Left lung (tissue), 10 donors: ENCODE data around the gene FAH. TPM values are rescaled to one million over a fixed set of nuclear protein-coding genes. Genes with fewer than 3 reads are reported as not detected.
A peak's percentile ranks its signal among the peaks of the same experiment; 100 is the strongest.

ENCODE experiments used
- ATAC-seq: fragments of 200-7000 bp; cut with Tn5 transposase; one replicate; pipeline ENCODE4 v1.9.1; 2020; ENCODE audit warnings: moderate library complexity
- DNase-seq, 4 donors: peaks; one replicate each; pipeline ENCODE4 v3.0.0-alpha.2; 2013 to 2020
- H3K27ac ChIP-seq, 2 donors: fragments of 200-600 bp; sonication (generic) in 1 of 2; one replicate each; pipeline versions ENCODE4 v1.5.0 to v1.8.0; 2020 to 2021
- H3K27me3 ChIP-seq, 2 donors: fragments of 200-600 bp; sonication (generic) in 1 of 2; one replicate each; pipeline versions ENCODE4 v1.5.0 to v1.8.0; 2020 to 2021
- H3K36me3 ChIP-seq, 2 donors: fragments of 200-600 bp; sonication (generic) in 1 of 2; one replicate each; pipeline versions ENCODE4 v1.5.0 to v1.8.0; 2020 to 2021
- H3K4me1 ChIP-seq, 2 donors: fragments of 200-600 bp; one replicate each; pipeline ENCODE4 v1.8.0; 2021
- H3K4me3 ChIP-seq, 2 donors: fragments of 200-600 bp; sonication (generic) in 1 of 2; one replicate each; pipeline versions ENCODE4 v1.5.0 to v1.8.0; 2020 to 2021; ENCODE audit warnings: mild to moderate bottlenecking in 1 of 2
- H3K9me3 ChIP-seq, 2 donors: fragments of 200-600 bp; sonication (generic) in 1 of 2; one replicate each; pipeline versions ENCODE4 v1.5.0 to v1.8.0; 2020 to 2021
- intact Hi-C, 2 donors: fragments of 100-400 bp; cut with DNase I; formaldehyde crosslinking; loops; one replicate each; pipeline versions ENCODE4 v1.11.2 to v1.14.2; 2022
- polyA plus RNA-seq, 6 donors: library from polyadenylated mRNA; unstranded; fragments of 120-200 nt; gene quantifications; one replicate each; pipeline ENCODE4 v1.2.1, GENCODE V29; 2013; ENCODE audit not compliant: insufficient read length in 6 of 6
- total RNA-seq, 2 donors: library from RNA; stranded (reverse); fragmentation: NEBNext Ultra II Directional; extraction: Animal tissue kit (Norgen Biotek cat#: 25700); gene quantifications; one replicate each; pipeline ENCODE4 v1.2.1, GENCODE V29; 2021
- TF ChIP-seq, protein P1 (sequence below), 2 donors: fragments of 200-600 bp; sonication (generic) in 1 of 2; IDR thresholded peaks; one replicate each; pipeline versions ENCODE4 v1.5.0 to v1.8.0; 2021; ENCODE audit warnings: antibody characterized with exemption in 2 of 2
- donor health status: DM: no; HTN: yes; CAD: no.
- donor health status: DM: no; HTN: no; CAD: no.

FAH gene
- total and polyA plus RNA-seq, 8 donors = 50.2 to 68.7 (median 55.7) TPM

DNA sequence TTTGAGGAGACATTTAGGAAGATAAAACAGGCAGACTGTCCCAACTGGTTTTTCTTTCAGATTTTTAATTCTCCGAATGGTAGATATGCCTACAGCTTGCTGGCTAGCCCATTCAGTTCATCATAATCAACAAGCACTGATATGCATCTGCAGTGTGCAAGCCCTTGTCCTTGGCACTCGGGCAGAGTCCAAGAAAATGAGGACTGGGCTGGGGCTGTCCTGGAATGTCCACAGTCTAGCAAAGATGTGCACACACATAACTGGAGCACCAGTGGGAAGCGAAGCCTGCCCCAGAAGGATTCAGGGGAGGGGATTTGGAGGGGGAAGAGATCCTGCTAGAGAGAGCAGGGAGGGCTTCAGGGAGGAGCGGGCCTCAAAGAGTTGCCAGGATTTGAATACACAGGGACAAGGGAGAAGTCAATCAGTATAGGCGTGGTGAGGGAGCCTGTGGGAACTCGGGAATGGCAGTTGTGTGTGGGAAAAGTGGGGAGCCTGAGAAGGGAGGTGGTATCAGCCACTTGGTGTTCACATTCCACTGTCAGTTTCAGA is 8.7 kb downstream of the FAH start:
- peak overlapping the region; percentile 19 to 82 for H3K27ac ChIP-seq
- H3K4me3 ChIP-seq = no peak overlapping the region
- intact Hi-C loops = no loop called here
- H3K4me1 ChIP-seq = peaks cover 20 to 37% of the 10 kb centered on the region in 2 donors
- TF ChIP-seq, protein P1, sequence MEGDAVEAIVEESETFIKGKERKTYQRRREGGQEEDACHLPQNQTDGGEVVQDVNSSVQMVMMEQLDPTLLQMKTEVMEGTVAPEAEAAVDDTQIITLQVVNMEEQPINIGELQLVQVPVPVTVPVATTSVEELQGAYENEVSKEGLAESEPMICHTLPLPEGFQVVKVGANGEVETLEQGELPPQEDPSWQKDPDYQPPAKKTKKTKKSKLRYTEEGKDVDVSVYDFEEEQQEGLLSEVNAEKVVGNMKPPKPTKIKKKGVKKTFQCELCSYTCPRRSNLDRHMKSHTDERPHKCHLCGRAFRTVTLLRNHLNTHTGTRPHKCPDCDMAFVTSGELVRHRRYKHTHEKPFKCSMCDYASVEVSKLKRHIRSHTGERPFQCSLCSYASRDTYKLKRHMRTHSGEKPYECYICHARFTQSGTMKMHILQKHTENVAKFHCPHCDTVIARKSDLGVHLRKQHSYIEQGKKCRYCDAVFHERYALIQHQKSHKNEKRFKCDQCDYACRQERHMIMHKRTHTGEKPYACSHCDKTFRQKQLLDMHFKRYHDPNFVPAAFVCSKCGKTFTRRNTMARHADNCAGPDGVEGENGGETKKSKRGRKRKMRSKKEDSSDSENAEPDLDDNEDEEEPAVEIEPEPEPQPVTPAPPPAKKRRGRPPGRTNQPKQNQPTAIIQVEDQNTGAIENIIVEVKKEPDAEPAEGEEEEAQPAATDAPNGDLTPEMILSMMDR (IDR thresholded peaks at IDR 0.05) = no peak
- no peaks in the 10 kb centered on the region for H3K9me3 ChIP-seq
- H3K27me3 ChIP-seq = no peaks in the 10 kb centered on the region
- ATAC-seq = no peak
- H3K36me3 ChIP-seq = peaks cover 0 to 18% of the 10 kb centered on the region in 2 donors
- DNase-seq = no peak

DNA sequence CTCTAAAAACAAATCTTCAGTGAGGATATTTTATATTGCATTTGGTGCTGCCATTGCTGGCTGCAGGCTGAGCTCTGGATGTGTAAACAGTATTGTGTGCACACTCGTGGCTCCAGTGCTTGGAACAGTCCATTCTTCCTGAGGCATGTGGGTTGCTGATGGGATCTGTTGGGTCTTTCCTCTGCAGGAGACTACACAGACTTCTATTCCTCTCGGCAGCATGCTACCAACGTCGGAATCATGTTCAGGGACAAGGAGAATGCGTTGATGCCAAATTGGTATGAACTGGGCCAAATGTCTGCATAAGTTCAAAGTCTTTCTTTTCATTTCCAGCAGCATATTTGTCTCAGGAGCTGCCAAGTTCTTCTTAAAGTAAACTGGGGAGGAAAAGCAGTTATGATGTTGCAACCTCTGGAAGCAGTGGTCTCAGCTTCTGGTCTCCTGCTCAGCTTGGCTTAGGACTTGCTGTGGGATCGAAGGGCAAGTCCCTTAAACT is 9.3 kb downstream of the FAH start:
- H3K36me3 ChIP-seq = peaks cover 0 to 18% of the 10 kb centered on the region in 2 donors
- TF ChIP-seq, protein P1 (IDR thresholded peaks at IDR 0.05) = no peak
- intact Hi-C loops = no loop called here
- H3K4me1 ChIP-seq = peaks cover 20 to 32% of the 10 kb centered on the region in 2 donors
- DNase-seq = peak in 2 of 4 donors; percentile 78 to 82
- peak overlapping the region; percentile 19 to 82 for H3K27ac ChIP-seq
- H3K27me3 ChIP-seq = no peaks in the 10 kb centered on the region
- no peaks in the 10 kb centered on the region for H3K9me3 ChIP-seq
- peak; percentile 28 for ATAC-seq
- H3K4me3 ChIP-seq = no peak overlapping the region

DNA sequence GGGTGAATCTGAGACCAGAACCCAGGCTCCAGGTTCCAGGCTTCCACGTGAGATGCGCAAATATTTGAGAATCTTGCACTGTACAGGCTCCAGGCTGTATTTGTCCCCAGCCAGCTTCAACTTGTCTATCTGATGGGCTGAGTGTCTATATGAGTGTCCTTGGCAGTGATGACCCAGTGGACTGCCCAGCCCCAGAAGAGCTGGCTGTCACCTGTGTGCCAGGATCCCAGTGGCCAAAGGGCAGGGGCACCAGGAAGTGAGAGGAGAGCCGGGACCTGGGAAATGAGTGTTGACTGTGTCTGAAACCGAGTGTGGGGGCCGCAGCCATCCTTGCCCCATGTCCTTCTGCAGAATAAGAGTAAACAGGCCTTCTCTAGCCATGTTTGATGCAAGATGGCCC is 10.4 kb downstream of the FAH start:
- Histone ChIP-seq H3K4me1 (peaks cover 20 to 32% of the 10 kb centered on the region in 2 donors), H3K27me3 (no peaks in the 10 kb centered on the region), H3K4me3 (no peak overlapping the region), H3K9me3 (no peaks in the 10 kb centered on the region), H3K27ac (no peak overlapping the region), H3K36me3 (peaks cover 0 to 24% of the 10 kb centered on the region in 2 donors)
- intact Hi-C loops = no loop called here
- TF ChIP-seq, protein P1 (IDR thresholded peaks at IDR 0.05) = no peak
- ATAC-seq = no peak
- DNase-seq = no peak

- TF ChIP-seq, protein P1 (IDR thresholded peaks at IDR 0.05) = no peak
- ATAC-seq = no peak
- intact Hi-C loops = no loop called here
- no peak overlapping the region for H3K27ac ChIP-seq
- H3K4me1 ChIP-seq = peaks cover 20 to 32% of the 10 kb centered on the region in 2 donors
- DNase-seq = no peak
- no peak overlapping the region for H3K4me3 ChIP-seq
- no peaks in the 10 kb centered on the region for H3K9me3 ChIP-seq
- no peaks in the 10 kb centered on the region for H3K27me3 ChIP-seq
- peaks cover 0 to 30% of the 10 kb centered on the region in 2 donors for H3K36me3 ChIP-seq
Measured at GRCh38 chr15:80163897-80164296, 11.1 kb downstream of the FAH start.

GRCh38 chr15:80167936-80168335 is 15.1 kb downstream of the FAH start:
- Histone ChIP-seq H3K4me1 (peaks cover 0 to 2% of the 10 kb centered on the region in 2 donors), H3K27me3 (no peaks in the 10 kb centered on the region), H3K4me3 (no peak overlapping the region), H3K27ac (no peak overlapping the region), H3K36me3 (peaks cover 0 to 21% of the 10 kb centered on the region in 2 donors), H3K9me3 (no peaks in the 10 kb centered on the region)
- TF ChIP-seq, protein P1 (IDR thresholded peaks at IDR 0.05) = no peak
- ATAC-seq (no peak), DNase-seq (no peak)
- intact Hi-C loops = no loop called here
